Mesothelial cell of epicardium (in vitro differentiated cells): ENCODE data around the gene AIF1. TPM values are rescaled to one million over a fixed set of nuclear protein-coding genes. Genes with fewer than 3 reads are reported as not detected.

ENCODE experiments used
- DNase-seq, 2 experiments: peaks; one replicate each; pipeline ENCODE4 v3.0.0; 2021; ENCODE audit warnings: low spot score in 2 of 2; ENCODE audit not compliant: unreplicated experiment in 2 of 2
- H3K27ac Mint-ChIP-seq: 2 replicates; pipeline ENCODE4 v1.8.0; 2021; ENCODE audit warnings: mixed read lengths
- H3K27me3 Mint-ChIP-seq: 2 replicates; pipeline ENCODE4 v1.8.0; 2021; ENCODE audit warnings: low read depth, mixed read lengths
- H3K36me3 Mint-ChIP-seq: 2 replicates; pipeline ENCODE4 v1.8.0; 2021; ENCODE audit warnings: mixed read lengths
- H3K4me1 Mint-ChIP-seq: 2 replicates; pipeline ENCODE4 v1.8.0; 2021; ENCODE audit warnings: mixed read lengths
- H3K4me3 Mint-ChIP-seq: 2 replicates; pipeline ENCODE4 v1.8.0; 2021; ENCODE audit warnings: mild to moderate bottlenecking, moderate library complexity, mixed read lengths
- H3K9me3 Mint-ChIP-seq: 2 replicates; pipeline ENCODE4 v1.8.0; 2021; ENCODE audit warnings: mixed read lengths
- total RNA-seq: library from RNA; stranded (reverse); gene quantifications from 3 replicates; pipeline ENCODE4 v1.2.1, GENCODE V29; 2021
- TF ChIP-seq, protein P1 (sequence below): fragments of 200-600 bp; sonication (generic); IDR thresholded peaks from one replicate; pipeline ENCODE4 v1.5.0; 2021; ENCODE audit warnings: antibody characterized with exemption; ENCODE audit not compliant: unreplicated experiment

AIF1 gene
- total RNA-seq, 1 donor from 2014 or later: 6.0 TPM

DNA sequence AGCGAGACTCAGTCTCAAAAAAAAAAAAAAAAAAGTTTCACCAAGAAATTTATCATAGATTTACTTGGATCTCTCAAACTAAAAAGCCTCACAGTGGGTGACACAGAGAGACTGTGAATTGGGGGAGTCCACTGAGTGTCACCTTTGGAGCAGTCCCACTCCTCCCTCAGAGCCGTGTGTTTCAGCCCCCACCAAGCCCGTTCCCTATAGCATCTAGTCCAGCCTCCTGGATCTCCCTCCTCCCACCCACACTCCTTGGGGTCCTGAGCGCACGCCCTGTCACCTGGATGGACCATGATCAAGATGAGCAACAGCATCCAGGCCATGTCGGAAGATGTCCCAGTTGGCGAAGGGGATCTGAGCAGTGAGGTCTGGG lies 22.6 kb upstream of the AIF1 start:
- Mint-ChIP-seq H3K27me3 (peaks cover 4% of the 10 kb centered on the region), H3K9me3 (no peaks in the 10 kb centered on the region)
- TF ChIP-seq, protein P1, sequence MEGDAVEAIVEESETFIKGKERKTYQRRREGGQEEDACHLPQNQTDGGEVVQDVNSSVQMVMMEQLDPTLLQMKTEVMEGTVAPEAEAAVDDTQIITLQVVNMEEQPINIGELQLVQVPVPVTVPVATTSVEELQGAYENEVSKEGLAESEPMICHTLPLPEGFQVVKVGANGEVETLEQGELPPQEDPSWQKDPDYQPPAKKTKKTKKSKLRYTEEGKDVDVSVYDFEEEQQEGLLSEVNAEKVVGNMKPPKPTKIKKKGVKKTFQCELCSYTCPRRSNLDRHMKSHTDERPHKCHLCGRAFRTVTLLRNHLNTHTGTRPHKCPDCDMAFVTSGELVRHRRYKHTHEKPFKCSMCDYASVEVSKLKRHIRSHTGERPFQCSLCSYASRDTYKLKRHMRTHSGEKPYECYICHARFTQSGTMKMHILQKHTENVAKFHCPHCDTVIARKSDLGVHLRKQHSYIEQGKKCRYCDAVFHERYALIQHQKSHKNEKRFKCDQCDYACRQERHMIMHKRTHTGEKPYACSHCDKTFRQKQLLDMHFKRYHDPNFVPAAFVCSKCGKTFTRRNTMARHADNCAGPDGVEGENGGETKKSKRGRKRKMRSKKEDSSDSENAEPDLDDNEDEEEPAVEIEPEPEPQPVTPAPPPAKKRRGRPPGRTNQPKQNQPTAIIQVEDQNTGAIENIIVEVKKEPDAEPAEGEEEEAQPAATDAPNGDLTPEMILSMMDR: no peak

DNA sequence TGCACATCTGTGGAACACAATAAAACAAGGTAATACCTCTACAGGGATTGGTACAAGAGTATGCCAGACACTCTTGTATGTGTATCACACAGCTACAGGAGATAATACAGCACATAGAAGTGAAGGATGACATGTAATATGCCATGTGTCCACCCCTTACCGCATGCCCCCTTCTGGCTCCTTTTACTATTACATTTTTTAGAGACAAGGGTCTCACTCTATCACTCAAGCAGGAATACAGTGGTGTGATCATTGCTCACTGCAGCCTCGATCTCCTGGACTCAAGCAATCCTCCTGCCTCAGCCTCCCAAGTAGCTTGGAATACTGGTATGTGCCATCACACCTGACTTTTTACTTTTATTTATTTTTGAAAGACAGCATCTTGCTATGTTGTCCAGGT lies 18.0 kb upstream of the AIF1 start:
- Mint-ChIP-seq H3K4me1 (no peaks in the 10 kb centered on the region), H3K36me3 (no peaks in the 10 kb centered on the region), H3K27me3 (no peaks in the 10 kb centered on the region), H3K9me3 (no peaks in the 10 kb centered on the region), H3K4me3 (no peak overlapping the region), H3K27ac (no peak overlapping the region)
- TF ChIP-seq, protein P1: peak; percentile 25
- no peak for DNase-seq

More for the DNA sequence above, 22.6 kb upstream of the AIF1 start:
- no peaks in the 10 kb centered on the region for H3K4me1 Mint-ChIP-seq
- no peak for DNase-seq
- no peak overlapping the region for H3K27ac Mint-ChIP-seq
- no peaks in the 10 kb centered on the region for H3K36me3 Mint-ChIP-seq
- H3K4me3 Mint-ChIP-seq: no peak overlapping the region

GRCh38 chr6:31607317-31607716 lies 7.7 kb upstream of the AIF1 start:
- no peaks in the 10 kb centered on the region for H3K36me3 Mint-ChIP-seq
- TF ChIP-seq, protein P1: no peak
- peaks cover 15% of the 10 kb centered on the region for H3K4me1 Mint-ChIP-seq
- no peaks in the 10 kb centered on the region for H3K27me3 Mint-ChIP-seq
- DNase-seq: no peak
- no peaks in the 10 kb centered on the region for H3K9me3 Mint-ChIP-seq
- no peak overlapping the region for H3K27ac Mint-ChIP-seq
- no peak overlapping the region for H3K4me3 Mint-ChIP-seq

DNA sequence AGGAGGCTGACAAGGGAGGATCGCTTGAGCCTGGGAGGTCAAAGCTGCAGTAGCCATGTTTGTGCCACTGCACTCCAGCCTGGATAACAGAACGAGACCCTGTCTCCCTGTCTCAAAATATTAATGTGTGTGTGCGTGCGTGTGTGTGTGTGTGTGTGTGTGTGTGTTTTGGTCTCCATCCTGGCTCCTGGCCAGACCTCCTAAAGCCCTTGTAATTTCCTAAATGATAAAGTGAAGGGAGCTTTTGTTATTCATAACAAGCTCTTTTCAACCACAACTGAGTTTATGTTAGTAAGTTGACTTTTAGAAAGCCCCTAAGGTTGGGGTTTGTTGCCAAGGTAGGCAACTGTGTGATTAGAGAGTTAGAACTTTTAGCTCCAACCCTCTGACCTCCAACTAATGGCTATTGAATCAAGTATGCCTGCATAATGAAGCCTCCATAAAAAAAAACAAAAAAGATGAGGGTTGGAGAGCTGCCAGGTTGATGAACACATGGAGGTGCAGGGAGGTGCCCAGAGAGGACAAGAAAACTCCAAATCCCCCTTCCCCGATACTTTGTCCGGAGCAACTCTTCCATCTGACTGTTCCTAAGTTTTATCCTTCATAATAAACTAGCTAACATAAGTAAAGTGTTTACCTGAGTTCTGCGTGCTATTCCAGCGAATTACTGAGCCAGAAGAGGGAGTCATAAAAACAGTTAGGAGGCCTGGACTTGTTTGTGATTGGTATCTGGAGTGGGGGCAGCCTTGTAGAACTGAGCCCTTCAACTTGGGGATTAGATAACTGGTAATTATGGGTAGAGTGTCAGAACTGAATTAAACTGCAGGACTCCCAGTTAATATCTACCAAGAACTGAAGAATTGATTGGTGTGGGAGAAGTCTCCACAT lies 5.3 kb upstream of the AIF1 start:
- H3K4me1 Mint-ChIP-seq: peaks cover 24% of the 10 kb centered on the region
- H3K9me3 Mint-ChIP-seq: no peaks in the 10 kb centered on the region
- no peak overlapping the region for H3K4me3 Mint-ChIP-seq
- TF ChIP-seq, protein P1: no peak
- DNase-seq: no peak
- H3K27me3 Mint-ChIP-seq: no peaks in the 10 kb centered on the region
- H3K27ac Mint-ChIP-seq: peak overlapping the region; percentile 37
- H3K36me3 Mint-ChIP-seq: no peaks in the 10 kb centered on the region

GRCh38 chr6:31610968-31611367 lies 4.1 kb upstream of the AIF1 start:
- Mint-ChIP-seq H3K4me3 (no peak overlapping the region), H3K27ac (peak overlapping the region; percentile 1), H3K27me3 (no peaks in the 10 kb centered on the region), H3K9me3 (no peaks in the 10 kb centered on the region), H3K4me1 (peaks cover 32% of the 10 kb centered on the region), H3K36me3 (no peaks in the 10 kb centered on the region)
- no peak for DNase-seq
- TF ChIP-seq, protein P1: no peak
